ENCODE measurements around the gene FGD2.
A peak's percentile ranks its signal among the peaks of the same experiment; 100 is the strongest.

Gene FGD2

DNA sequence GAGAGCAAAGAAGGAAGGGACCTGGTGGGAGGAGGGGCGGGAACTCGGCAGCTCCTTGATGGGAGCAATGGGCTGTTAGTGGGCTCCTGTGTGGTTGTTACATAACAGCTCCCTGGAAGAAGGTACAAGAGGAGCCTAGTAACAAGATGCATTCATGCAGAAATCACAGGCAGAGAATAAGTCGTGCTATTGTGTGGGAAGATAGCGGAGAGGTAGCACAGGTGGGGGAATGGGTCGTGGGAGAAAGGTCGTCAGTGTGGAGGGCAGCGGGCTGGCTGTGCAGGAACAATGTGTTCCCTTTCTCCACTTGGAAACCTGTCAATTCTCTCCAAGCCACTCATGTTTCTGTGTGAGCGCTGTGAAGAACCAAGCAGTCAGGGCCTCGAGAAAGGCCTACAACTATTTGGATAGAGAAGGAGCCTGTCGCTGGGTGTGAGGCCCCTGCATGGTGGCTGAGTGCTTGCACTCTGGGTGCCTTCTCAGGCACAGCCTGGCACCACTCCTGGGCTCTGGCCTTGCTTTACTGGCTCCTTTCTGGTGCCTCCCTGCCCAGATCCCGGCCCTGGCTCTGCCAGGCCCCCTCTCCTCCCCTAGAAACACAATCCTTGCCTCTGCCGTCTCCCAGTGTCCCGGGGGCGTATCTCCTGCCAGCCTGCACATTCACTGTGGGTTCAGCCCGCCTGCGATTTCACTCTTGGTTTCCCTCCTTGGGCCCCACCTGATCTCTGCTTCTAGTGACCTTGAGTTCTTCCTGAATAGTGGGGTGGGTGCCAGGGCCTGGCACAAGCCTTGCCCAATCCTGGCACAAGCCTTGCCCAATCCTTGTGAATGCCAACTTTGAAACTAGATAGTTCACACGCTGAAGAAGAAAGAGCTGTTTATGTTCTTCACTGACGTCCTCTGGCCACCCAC, 7.4 kb upstream of the FGD2 start:
- DNase-seq (ENCODE audit: low read depth): no peak

DNA sequence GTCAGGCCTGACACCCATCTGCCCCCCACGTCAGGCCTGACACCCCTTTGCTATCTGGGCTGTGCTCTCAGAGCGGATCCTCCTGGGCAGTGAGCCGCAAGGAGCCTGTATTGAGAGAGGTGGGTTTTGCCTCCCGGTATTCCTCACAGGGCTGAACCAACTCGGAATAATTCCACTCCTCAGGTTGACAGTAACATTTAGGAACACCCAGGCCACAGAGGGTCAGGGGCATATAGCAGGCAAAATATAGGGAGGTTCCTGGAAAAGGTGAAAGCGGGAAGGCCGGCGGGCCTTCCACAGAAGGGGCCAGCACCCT, 6.8 kb upstream of the FGD2 start:
- DNase-seq (ENCODE audit: low read depth): no peak

DNA sequence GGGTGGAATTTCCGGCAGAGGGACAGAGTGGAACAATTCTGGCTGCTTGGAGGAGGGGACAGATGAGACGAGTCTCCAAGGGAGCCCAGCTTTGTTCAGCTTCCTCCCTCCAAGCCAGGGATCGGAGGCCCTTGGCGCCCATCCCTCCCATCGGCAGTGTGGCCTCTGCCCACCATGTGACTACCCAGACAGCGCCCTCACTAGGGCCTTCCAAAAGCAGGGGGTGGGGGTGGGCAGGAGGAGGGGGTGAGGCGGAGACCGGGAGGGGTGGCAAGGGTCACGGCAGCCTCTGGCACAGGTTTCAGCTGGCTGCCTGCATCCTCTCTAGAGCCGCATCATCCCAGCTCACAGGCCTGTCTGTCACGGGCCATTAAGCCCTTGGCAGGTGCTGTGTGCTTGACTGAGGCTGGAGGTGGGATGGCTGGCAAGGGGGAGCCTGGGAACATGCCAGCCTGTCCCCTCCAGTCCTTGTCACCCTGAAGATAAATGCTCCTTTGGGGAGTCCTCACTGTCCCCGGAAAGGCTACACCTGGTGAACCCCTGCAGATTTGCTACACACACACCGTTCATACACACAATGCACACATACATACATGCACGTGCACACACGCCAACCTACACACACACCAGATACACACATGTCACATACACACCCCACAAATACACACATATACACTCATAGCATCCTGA, 6.2 kb upstream of the FGD2 start:
- DNase-seq (ENCODE audit: low read depth): no peak

DNA sequence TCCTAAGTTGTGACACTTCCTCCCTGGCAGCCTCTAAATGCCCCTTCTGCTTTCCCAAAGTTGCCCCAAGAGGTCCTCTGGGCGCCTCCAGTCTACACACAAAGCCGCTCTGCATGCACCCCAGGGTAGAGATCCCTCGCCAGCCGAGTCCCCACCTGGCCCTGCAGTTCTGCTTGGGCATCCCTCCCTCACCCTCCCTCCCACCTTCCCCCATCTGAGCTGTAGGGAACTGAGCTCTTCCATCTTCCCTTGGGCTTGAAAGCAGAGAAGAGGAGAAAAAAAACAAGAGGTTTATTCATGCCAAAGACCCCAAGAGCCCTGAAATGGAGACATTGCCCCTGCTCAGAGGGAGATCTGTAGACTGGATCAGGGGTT, 5.7 kb upstream of the FGD2 start:
- no peak for DNase-seq (ENCODE audit: low read depth)

DNA sequence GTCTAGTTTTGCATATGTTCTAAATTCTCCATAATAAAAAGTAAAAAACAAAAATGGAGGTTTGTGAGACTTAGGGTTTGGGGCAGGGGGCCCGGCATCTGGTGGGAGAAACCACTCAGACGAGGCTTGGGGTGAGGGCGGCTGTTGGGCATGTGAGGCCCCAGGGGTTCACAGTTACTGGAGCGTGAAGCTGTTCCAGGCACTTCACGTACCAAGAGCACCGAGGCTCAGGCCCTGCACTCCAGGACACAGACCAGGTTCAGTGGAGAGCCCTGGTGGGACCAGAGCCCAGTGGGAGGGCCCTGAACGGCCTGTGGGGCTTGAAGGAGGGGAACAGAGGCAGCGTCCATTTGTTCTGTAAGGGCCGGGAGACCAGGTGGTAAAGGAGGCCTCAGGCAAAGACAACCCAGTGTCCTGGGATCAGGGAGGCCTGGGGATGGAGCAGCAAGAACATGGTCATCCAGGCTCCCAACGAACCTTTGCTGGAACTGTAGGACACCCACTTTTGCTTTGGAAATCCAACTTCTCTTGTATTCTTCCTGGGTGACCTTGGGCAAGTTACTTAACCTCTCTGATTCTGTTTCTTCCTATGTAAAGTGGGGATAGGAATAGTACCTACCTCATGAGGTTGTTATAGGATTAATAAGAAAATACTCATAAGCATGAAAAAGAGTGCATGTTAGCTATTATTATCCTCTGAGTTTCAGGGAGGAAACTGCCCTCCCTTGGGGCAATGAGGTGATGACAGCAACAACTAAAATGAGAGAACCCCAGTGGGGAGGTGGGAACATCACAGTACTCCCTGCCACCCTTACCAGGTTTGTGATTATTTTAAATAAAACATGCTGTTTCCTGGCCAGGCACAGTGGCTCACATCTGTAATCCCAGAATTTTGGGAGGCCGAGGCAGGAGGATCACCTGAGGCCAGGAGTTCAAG, 1.1 kb upstream of the FGD2 start:
- no peak for DNase-seq (ENCODE audit: low read depth)

DNA sequence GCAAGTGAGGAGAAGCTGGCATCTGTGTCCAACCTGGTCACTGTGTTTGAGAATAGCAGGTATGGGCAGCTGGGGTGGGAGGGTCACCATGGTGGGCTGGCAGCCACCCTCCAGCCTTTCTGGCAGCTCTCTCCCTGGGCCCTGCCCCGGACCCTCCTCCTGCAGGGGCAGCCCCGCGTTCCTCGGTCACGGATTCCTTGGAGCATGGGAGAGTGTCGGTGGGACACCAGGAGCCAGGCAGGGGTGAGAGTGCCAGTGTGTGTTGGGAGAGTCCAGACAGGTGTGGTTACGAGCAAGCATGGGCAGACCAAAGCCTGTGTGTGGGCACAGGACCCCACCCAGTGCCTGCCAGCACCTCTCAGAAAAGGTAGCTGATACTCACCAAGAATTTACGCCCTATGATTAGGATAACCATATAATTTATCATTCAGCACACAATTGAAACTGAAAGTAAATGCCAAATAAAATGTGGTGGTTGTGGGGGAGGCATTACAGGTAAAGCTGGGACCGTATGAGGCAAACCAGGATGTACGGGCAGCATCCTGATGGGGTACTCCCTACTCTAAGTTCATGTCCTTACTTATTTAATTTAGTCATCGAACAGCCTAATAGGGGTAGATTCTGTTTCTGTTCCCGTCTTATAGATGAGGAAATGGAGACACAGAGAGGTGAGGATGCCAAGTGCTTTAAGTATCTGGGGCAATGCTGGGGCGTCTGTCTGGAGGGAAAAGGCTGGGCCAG, 542 bp downstream of the FGD2 start:
- no peak for DNase-seq (ENCODE audit: low read depth)

DNA sequence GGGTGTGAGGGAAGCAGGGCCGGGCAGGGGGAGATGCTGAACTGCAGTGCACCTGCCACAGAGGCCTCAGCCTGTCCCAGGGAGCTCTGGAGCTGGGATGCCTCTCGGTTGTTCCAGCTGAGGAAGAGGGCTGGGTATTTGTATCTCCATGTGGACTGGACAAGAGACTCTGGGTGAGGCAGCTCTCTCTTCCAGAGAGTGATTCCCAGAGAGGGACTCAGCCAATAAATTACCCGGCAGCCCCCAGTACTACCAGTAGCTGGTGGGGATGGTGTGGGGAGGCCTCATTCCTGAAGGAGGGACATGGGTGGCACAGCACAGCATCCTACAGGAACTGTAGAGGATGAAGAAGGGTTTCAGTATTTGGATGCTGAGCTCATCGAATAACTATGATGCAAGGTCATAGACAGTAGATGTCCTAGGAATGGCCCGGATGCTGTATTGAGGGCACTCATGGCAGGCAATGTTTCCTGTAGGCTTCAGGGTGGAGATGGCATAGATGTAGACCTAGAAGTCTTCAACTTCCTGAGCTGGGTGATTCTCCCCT, 1.4 kb downstream of the FGD2 start:
- no peak for DNase-seq (ENCODE audit: low read depth)

DNA sequence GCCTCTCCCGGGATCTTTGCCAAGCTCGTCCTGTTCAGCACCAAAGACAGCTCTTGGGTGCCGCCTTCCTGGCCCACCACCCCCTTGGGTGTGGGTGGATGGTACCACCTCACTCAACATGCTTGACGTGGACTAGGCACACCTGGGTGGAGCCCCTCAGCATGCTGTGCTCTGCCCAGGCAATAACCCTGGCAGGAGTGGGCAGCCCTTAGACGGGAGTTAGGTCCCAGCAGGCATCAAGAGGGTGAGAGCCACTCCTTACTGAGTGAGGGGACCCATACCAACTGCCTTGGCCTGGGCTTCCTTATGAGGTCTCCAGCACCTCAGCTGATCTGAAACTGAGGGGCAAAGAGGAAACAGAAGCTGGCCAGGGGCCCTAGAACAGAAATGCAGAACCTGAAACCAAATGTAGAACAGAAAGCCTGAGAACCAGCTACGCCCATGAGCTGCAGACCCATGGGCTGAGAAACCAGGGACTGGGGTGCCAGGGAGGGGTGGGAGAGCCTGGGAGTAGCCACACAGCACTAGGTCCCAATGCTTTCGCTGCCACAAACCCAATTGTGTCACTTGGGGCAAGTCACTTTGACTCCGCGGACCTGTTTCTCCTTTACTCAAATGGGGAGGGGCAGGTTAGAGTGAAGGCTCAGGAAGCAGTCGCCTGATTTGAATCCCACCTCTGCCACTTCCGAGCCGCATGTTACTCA, 2.0 kb downstream of the FGD2 start:
- DNase-seq (ENCODE audit: low read depth): no peak

DNA sequence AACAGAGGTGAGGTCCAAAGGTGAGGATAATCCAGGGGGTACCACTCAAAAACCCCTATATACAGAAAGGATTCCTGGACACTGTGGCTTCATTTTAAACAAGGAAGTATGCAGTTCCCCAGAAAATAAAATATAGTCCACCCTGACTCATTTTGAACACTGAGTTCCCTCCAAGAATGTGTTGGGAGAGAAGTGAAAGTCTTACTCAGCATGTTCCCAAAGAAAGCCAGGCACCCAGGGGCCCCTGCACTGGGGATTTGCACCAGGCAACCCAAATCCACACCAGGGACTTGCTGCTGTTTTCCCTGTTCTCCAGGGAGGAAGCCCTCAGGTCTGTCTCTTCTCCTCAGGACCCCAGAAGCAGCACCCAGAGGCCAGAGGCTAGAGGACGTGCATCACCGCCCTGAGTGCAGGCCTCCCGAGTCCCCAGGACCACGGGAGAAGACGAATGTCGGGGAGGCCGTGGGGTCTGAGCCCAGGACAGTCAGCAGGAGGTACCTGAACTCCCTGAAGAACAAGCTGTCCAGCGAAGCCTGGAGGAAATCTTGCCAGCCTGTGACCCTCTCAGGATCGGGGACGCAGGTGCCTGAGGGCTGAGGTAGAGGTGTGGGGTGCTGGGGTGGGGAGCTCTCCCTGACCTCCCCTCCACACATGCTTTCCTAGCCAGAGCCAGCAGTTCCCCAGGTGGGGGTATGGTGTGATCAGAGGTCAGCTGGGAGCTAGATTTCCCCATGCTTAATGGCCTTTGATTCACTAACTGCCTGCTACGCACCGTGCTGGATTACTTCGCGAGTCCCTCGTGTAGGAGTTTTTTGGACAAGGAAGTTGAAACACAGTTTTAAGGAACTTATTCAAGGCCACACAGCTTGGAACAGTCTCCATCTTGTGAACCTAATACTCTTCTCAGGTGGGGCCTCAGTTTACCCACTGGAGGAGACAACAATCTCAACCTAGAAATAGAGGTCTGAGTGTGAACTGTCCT, 3.3 kb downstream of the FGD2 start:
- no peak for DNase-seq (ENCODE audit: low read depth)

DNA sequence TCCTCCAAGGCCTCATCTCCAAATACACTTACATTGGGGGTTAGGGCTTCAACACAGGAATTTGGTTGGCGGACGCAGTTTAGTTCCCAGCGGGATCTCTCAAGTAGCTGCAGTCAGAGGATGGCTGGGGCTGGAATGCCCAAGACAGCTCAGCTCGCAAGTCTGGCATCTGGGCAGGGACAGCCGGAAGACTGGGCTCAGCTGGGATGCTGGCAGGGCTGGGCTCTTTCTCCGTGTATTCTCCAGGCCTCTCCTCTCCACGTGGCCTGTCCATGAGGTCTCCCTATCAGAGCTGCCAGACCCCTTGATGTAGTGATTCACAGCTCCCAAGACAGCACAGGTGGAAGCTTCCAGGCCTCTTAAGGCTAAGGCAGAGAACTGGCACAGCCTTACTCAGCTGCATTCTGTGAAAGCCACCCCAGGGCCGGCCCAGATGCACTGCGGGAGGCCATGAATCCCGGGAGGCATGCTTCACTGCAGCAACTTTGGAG, 5.0 kb downstream of the FGD2 start:
- no peak for DNase-seq (ENCODE audit: low read depth)

DNA sequence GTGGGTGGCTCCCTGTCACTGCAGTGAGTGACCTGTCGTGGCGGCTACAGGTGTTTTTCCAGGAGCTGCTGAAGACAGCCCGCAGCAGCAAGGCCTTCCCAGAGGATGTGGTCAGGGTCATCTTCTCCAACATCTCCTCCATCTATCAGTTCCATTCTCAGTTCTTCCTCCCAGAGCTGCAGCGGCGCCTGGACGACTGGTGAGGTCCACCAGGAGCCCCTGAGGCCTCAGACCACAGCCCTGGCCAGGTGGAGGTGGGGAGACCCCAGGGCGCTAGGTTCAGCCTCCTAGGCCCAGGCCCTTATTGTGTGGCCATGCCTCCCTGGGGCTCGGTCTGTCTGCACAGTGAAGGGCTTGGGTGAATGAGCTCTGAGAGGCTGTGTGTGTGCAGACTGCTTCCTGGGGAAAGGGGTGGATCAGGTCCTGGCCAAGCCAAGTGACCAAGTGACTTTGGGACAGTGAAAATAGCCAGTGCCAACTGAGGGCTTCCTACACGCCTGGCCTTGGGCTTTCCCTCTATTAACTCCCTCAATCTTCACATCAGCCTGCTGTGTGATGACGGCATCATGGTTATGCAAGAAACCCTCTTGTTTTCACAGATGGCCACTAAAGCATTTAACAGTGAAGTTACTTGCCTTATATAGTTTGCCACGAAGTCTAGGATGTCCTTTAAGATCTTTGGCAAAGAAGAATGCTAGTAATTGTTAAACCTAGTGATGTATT, 6.4 kb downstream of the FGD2 start:
- peak; percentile 55 for DNase-seq (ENCODE audit: low read depth)

DNA sequence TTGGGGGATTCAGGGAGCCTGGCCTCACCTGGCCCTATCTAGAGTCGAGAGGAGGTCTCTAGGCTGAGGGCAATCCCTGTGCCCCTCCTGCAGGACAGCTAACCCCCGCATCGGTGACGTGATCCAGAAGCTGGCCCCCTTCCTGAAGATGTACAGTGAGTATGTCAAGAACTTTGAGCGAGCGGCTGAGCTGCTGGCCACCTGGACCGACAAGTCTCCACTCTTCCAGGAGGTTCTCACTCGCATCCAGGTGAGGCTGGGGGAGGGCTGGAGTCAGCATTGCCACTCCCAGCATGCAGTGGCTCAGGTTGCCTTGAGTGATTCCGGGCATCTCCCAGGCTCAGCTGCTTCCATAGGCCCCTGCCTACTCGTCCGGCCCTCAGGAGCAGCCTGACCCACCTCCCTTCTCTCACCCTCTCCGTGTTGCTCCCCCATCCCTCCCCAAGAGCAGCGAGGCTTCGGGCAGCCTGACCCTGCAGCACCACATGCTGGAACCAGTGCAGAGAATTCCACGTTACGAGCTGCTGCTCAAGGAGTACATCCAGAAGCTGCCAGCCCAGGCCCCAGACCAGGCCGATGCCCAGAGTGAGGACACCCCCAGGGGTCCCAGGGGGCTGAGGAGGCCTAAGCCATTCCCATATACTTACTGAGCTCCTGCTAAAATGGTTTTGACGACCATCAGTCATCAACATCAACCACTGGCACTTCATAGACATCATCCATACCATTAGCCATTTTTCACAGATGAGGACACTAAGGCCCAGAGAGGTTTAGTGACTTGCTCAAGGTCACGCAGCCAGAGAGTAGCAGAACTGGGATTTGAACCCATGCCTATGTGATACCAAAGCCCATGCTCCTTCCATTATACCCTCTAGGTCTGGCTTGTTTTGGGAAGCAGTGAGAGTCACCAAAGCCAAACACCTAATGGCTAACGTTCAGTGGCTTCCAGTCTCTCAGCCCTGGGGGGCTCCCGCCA, 8.3 kb downstream of the FGD2 start:
- DNase-seq (ENCODE audit: low read depth): no peak

DNA sequence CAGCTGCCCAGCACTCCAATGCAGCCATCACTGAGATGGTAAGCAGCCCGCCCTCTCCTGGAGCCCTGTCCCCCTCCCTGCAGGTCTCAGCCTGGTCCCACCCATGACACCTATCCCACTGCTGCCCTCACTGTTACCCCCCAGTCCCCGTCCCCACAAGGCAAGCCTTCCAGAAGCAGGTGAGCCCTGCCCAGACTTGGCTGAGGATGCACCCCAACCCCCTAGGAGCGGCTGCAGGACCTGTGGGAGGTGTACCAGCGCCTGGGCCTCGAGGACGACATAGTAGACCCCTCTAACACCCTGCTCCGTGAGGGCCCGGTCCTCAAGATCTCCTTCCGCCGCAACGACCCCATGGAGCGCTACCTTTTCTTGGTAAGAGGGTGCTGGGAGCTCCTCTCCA, 9.2 kb downstream of the FGD2 start:
- DNase-seq (ENCODE audit: low read depth): no peak

DNA sequence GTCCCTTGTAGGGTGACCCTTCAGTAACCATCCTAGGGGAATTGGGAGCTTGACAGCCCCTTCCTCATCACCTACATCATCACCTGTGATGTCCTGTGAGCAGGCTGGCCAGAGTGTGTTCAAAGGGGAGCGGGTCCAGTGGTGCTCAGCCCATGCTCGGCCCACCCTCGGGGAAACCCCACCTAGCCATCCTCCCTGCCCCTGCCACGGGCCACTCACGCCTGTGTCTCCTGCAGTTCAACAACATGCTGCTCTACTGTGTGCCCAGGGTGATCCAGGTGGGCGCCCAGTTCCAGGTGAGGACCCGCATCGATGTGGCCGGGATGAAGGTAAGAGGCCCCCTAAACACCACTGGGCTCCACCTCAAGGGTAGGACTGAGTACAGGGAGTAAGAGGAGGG, 10.1 kb downstream of the FGD2 start:
- no peak for DNase-seq (ENCODE audit: low read depth)

DNA sequence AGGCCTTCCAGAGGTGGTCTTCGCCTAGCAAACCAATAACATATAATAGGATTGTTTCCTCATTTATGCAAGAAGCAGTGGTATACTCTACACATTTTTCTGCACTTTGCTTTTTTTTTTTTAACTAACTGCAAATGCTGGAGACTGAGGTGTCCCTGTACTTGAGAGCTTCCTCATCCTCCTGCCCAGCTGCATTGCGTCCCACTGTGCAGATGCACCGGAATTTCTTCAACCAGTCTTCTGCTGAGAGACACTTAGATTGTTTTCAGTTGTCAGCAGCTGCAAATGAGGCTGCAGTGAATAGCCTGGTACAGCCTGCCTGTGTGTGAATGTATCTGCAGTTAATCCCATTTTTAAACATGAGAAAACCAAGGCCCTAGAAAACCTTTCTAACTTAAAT, 11.5 kb downstream of the FGD2 start:
- DNase-seq (ENCODE audit: low read depth): no peak

DNA sequence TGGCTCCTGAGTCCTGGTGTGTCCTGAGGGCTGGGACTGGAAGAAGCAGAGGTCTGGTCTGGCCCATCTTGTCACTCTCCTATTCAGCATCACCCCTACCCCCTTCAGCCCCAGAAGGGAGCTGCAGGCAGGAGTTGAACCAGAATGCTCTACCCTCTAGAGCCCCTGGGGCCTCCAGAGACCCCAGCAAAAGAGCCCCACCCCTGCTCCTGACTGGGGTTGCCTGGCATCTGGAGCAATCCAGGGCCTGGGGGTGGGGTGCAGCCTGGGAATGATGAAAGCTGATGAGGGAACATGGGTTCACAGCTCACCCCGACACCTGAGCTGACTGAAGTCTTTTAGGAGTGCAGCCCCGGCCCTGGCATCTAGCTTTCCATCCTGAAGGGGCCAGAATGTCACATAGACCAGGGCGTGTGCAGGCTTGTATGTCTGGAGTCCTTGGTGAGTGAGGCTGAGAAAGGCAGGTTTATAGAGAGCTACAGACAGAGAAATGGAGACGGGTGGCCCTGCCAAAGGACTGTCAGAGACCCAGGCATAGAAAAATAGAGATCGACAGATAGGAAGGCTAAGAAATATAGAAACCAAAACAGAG, 12.2 kb downstream of the FGD2 start:
- no peak for DNase-seq (ENCODE audit: low read depth)
